Gastroesophageal sphincter (tissue), 3 donors: ENCODE measurements around the gene DCAF5.

Experiments
- CTCF ChIP-seq, 4 experiments: fragments of 200-600 bp in 2 of 4; fragments of 450-650 bp in 2 of 4; sonication (generic) in 1 of 4; IDR thresholded peaks; one replicate each; pipeline ENCODE4 v1.5.1; 2017 to 2019; ENCODE audit warnings: antibody characterized with exemption in 4 of 4, mild to moderate bottlenecking in 2 of 4, moderate library complexity in 2 of 4
- EP300 ChIP-seq: sonication (generic); formaldehyde crosslinking; IDR thresholded peaks from one replicate; pipeline ENCODE4 v1.6.1; 2017; ENCODE audit warnings: antibody characterized with exemption, mild to moderate bottlenecking
- POLR2A ChIP-seq, 2 donors: fragments of 450-650 bp; IDR thresholded peaks; one replicate each; pipeline ENCODE4 v1.6.1; 2017; ENCODE audit warnings: antibody characterized with exemption in 2 of 2, mild to moderate bottlenecking in 2 of 2, moderate library complexity in 1 of 2
- POLR2AphosphoS5 ChIP-seq: sonication (generic); formaldehyde crosslinking; IDR thresholded peaks from one replicate; pipeline ENCODE4 v1.6.1; 2017; ENCODE audit warnings: antibody characterized with exemption

GRCh38 chr14:69042299-69042698 lies 110.6 kb downstream of the DCAF5 start:
- TF ChIP-seq EP300 (no peak), CTCF (IDR thresholded peaks at IDR 0.05) (no peak), POLR2A (IDR thresholded peaks at IDR 0.05) (no peak), POLR2AphosphoS5 (no peak)
